Body of pancreas (tissue), 4 donors: ENCODE results near the gene DCTN4. TPM values are rescaled to one million over a fixed set of nuclear protein-coding genes. Genes with fewer than 3 reads are reported as not detected.
"Not testable (repeated sequence)": the region's sequence is repeated elsewhere in the genome, so short reads cannot be mapped to it uniquely, and the experiment has no call there.

Experiments used
- ATAC-seq: fragments of 150-250 bp; one replicate; pipeline ENCODE4 v1.9.1; 2016
- DNase-seq, 4 donors: peaks; one replicate each; pipeline ENCODE4 v3.0.0-alpha.2; 2019
- H3K27ac ChIP-seq, 4 donors: fragments of 200-600 bp; sonication (generic); 1 replicate in 3 of 4; 2 replicates in 1 of 4; pipeline versions ENCODE4 v1.5.1 to v1.6.1; 2016 to 2019; ENCODE audit warnings: mild to moderate bottlenecking in 1 of 4, mixed read lengths in 1 of 4, moderate library complexity in 1 of 4
- H3K27me3 ChIP-seq, 2 donors: fragments of 200-600 bp; sonication (generic); one replicate each; pipeline ENCODE4 v1.6.0; 2016; ENCODE audit warnings: mild to moderate bottlenecking in 1 of 2
- H3K36me3 ChIP-seq, 2 donors: fragments of 200-600 bp; sonication (generic); replicated peaks in 1 of 2; 2 replicates each; pipeline ENCODE4 v1.5.1; 2016; ENCODE audit warnings: low read depth in 2 of 2; ENCODE audit not compliant: insufficient read depth in 1 of 2
- H3K4me1 ChIP-seq: fragments of 200-600 bp; sonication (generic); one replicate; pipeline ENCODE4 v1.6.0; 2016
- H3K4me3 ChIP-seq, 2 donors: fragments of 200-600 bp; sonication (generic); 1 replicate in 1 of 2; 2 replicates in 1 of 2; pipeline ENCODE4 v1.5.1; 2016 to 2019
- H3K9me3 ChIP-seq, 3 donors: fragments of 200-600 bp; sonication (generic); 1 replicate in 2 of 3; 2 replicates in 1 of 3; pipeline ENCODE4 v1.5.1; 2016
- POLR2A ChIP-seq, 3 donors: fragments of 450-650 bp; IDR thresholded peaks; one replicate each; pipeline ENCODE4 v1.6.1; 2016; ENCODE audit warnings: antibody characterized with exemption in 3 of 3, mild to moderate bottlenecking in 2 of 3
- WGBS, 2 donors: methylation state at CpG; one replicate each; pipeline ENCODE4 v1.1.5; 2017; 5-methylcytosine and 5-hydroxymethylcytosine counted together
- intact Hi-C: fragments of 100-400 bp; cut with DNase I; formaldehyde crosslinking; loops from one replicate; pipeline ENCODE4 v1.15.1; 2023
- total RNA-seq, 2 donors: library from RNA; depleted of rRNA; stranded (reverse); fragments of >200 nt; gene quantifications; one replicate each; pipeline ENCODE4 v1.1.0, GENCODE V29; 2016
- TF ChIP-seq, protein P1 (sequence below), 7 experiments: fragments of 450-650 bp in 4 of 7; fragments of 200-600 bp in 3 of 7; sonication (generic) in 3 of 7; IDR thresholded peaks; one replicate each; pipeline ENCODE4 v1.5.1; 2016 to 2019; ENCODE audit warnings: antibody characterized with exemption in 7 of 7

The DCTN4 gene
- total RNA-seq, 2 donors from 2014 or later: 30.6 to 49.4 TPM

DNA sequence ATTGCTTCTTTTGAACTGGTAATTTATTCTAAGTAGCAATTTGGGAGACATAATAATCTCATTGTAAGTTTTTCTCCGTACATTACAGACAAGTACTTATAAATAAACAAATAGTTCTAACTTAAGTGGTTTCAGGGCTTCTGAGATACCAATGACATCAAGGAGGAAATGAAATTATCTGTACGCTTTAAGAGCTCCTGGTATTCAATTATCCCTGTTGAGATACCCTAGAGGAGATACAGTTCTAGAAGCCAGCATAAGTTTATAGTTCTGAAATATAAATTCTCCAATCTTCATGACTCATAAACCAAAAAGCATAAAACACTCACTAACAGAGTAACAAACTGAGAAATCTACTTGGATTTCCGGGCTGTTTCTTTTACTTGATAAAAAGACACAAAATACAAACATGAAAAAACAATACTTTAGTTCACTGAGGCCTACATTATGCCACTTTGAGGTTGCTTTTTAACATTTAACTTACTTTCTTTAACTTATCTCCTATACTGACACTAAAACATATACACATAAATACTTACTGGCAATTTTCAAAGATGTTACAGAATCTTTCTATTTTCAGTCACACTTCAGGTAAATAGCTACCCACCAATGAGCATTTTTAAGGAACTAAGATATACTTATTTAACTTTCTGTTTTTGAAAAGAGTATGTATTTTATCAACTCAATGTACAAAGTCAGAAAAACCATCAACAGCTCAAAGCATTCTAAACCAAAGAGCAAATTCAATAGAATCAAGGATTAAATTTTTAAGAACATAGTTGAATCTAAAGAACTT lies 7.5 kb downstream of the DCTN4 start:
- ATAC-seq: no peak
- TF ChIP-seq, protein P1, sequence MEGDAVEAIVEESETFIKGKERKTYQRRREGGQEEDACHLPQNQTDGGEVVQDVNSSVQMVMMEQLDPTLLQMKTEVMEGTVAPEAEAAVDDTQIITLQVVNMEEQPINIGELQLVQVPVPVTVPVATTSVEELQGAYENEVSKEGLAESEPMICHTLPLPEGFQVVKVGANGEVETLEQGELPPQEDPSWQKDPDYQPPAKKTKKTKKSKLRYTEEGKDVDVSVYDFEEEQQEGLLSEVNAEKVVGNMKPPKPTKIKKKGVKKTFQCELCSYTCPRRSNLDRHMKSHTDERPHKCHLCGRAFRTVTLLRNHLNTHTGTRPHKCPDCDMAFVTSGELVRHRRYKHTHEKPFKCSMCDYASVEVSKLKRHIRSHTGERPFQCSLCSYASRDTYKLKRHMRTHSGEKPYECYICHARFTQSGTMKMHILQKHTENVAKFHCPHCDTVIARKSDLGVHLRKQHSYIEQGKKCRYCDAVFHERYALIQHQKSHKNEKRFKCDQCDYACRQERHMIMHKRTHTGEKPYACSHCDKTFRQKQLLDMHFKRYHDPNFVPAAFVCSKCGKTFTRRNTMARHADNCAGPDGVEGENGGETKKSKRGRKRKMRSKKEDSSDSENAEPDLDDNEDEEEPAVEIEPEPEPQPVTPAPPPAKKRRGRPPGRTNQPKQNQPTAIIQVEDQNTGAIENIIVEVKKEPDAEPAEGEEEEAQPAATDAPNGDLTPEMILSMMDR (IDR thresholded peaks at IDR 0.05): no peak
- no peak for TF ChIP-seq POLR2A (IDR thresholded peaks at IDR 0.05)
- 55 to 62% methylated on average over 3 of the region's 3 CpGs for WGBS, 2 donors
- no peaks in the 10 kb centered on the region for H3K9me3 ChIP-seq
- DNase-seq: no peak
- H3K4me1 ChIP-seq: peaks cover 44% of the 10 kb centered on the region
- no peak overlapping the region for H3K4me3 ChIP-seq
- H3K36me3 ChIP-seq: peaks cover 0 to 9% of the 10 kb centered on the region in 2 donors
- intact Hi-C loops: no loop called here
- H3K27ac ChIP-seq: peak overlapping the region in 1 of 4 donors; percentile 10
- H3K27me3 ChIP-seq: no peaks in the 10 kb centered on the region

DNA sequence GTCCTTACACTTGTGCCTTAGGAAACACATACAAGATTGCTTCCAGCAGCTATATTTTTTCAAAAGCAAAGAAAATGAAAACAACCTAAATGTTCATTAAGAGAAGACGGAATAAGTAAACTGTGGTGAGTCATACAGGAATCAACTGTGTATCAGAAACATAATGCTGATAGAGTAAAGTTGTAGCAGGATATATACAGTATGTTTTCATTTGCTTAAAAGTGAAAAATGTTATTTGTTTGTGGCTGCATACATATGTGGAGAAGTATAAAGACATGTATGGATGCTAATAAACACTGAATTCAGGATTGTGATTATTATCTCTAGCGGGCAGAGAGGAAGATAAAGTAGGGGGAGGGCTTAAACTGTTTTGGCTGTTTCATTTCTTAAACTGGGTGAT lies 8.3 kb downstream of the DCTN4 start:
- 39 to 43% methylated on average over 2 of the region's 2 CpGs for WGBS, 2 donors
- intact Hi-C loops: no loop called here
- Histone ChIP-seq H3K4me1 (peaks cover 42% of the 10 kb centered on the region), H3K9me3 (no peaks in the 10 kb centered on the region), H3K4me3 (no peak overlapping the region), H3K27ac (peak overlapping the region in 1 of 4 donors; percentile 29), H3K36me3 (peaks cover 0 to 8% of the 10 kb centered on the region in 2 donors), H3K27me3 (no peaks in the 10 kb centered on the region)
- DNase-seq (no peak), ATAC-seq (no peak)
- no peak for TF ChIP-seq POLR2A (IDR thresholded peaks at IDR 0.05)
- TF ChIP-seq, protein P1 (IDR thresholded peaks at IDR 0.05): no peak

DNA sequence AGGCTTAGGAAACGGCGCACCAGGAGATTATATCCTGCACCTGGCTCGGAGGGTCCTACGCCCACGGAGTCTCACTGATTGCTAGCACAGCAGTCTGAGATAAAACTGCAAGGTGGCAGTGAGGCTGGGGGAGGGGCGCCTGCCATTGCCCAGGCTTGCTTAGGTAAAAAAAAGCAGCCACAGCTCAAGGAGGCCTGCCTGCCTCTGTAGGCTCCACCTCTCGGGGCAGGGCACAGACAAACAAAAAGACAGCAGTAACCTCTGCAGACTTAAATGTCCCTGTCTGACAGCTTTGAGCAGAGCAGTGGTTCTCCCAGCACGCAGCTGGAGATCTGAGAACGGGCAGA lies 15.7 kb downstream of the DCTN4 start:
- H3K27me3 ChIP-seq, intact Hi-C loops, H3K36me3 ChIP-seq, ATAC-seq, H3K4me3 ChIP-seq, H3K9me3 ChIP-seq: not testable (repeated sequence)
- Histone ChIP-seq H3K27ac (peak overlapping the region in 1 of 4 donors; percentile 28), H3K4me1 (peaks cover 16% of the 10 kb centered on the region)
- WGBS, 2 donors: 74 to 77% methylated on average over 7 to 8 of the region's 9 CpGs
- DNase-seq: peak in 1 of 4 donors; percentile 21

DNA sequence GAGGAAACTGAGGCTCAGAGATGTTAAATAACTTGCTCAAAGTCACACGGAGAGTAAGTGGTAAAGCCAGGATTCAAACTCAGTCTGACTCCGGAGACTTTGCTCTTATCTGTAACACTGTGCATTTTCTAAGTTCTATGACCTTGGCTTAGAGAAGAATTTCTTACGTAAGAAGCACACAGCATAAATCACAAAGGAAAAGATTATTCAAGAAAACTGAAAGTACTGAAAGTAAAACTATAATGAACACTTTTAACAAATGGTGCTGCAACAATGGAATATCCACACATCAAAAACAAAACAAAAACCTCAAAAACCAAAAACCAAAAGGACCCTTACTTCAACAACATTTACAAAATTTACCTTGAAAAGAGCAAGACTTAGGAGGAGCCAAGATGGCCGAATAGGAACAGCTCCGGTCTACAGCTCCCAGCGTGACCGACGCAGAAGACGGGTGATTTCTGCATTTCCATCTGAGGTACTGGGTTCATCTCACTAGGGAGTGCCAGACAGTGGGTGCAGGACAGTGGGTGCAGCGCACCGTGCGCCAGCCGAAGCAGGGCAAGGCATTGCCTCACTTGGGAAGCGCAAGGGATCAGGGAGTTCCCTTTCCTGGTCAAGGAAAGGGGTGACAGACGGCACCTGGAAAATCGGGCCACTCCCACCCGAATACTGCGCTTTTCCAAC lies 16.2 kb downstream of the DCTN4 start:
- H3K4me3 ChIP-seq, DNase-seq, H3K9me3 ChIP-seq, H3K27me3 ChIP-seq, intact Hi-C loops, H3K36me3 ChIP-seq: not testable (repeated sequence)
- WGBS, 2 donors: 84 to 85% methylated on average over 18 of the region's 18 CpGs
- peak; percentile 64 for ATAC-seq
- Histone ChIP-seq H3K27ac (peak overlapping the region in 2 of 4 donors; percentile 28 to 47), H3K4me1 (peaks cover 16% of the 10 kb centered on the region)

DNA sequence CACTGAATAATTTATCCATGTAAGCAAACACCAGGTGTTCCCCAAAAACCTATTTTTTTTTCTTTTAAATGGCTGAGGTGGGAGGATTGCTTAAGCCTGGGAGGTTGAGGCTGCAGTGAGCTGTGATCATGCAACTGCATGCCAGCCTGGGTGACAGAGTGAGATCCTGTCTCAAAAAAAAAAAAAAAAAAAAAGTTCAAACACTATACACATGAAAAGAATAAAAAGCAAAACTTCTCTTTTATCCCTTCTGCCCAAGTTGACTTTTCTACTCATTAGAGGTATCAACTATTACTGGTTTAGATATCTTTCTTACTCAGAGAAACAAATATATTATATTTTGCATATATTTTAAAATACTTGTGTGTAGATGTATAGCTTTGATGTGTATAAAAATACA lies 17.8 kb downstream of the DCTN4 start:
- intact Hi-C loops: no loop called here
- no peak for TF ChIP-seq POLR2A (IDR thresholded peaks at IDR 0.05)
- TF ChIP-seq, protein P1 (IDR thresholded peaks at IDR 0.05): no peak
- Histone ChIP-seq H3K27ac (no peak overlapping the region), H3K36me3 (peaks cover 0 to 4% of the 10 kb centered on the region in 2 donors), H3K9me3 (no peaks in the 10 kb centered on the region), H3K27me3 (no peaks in the 10 kb centered on the region), H3K4me3 (no peak overlapping the region), H3K4me1 (peaks cover 16% of the 10 kb centered on the region)
- no peak for DNase-seq
- no peak for ATAC-seq
